HEK293 (cell line): Measurements from ENCODE around the gene P2RX7.

Source experiments
- GLI4 ChIP-seq: fragments of 450-650 bp; formaldehyde crosslinking; IDR thresholded peaks from 2 replicates; pipeline ENCODE4 v1.5.1; 2016; ENCODE audit warnings: missing biosample characterization, missing genetic modification characterization
- MZF1 ChIP-seq: fragments of 450-650 bp; formaldehyde crosslinking; IDR thresholded peaks from 2 replicates; pipeline ENCODE4 v1.5.1; 2017; ENCODE audit warnings: missing biosample characterization, missing genetic modification characterization, borderline replicate concordance
- OVOL3 ChIP-seq: fragments of 450-650 bp; formaldehyde crosslinking; IDR thresholded peaks from 2 replicates; pipeline ENCODE4 v1.5.1; 2016; ENCODE audit warnings: missing biosample characterization, missing genetic modification characterization
- RBAK ChIP-seq: fragments of 450-650 bp; formaldehyde crosslinking; IDR thresholded peaks from 2 replicates; pipeline ENCODE4 v1.5.1; 2016; ENCODE audit warnings: missing biosample characterization, missing genetic modification characterization
- REPIN1 ChIP-seq: fragments of 450-650 bp; formaldehyde crosslinking; IDR thresholded peaks from 2 replicates; pipeline ENCODE4 v1.5.1; 2017; ENCODE audit warnings: missing biosample characterization, missing genetic modification characterization, low read depth
- SP2 ChIP-seq: fragments of 450-650 bp; formaldehyde crosslinking; IDR thresholded peaks from 2 replicates; pipeline ENCODE4 v1.5.1; 2016; ENCODE audit warnings: missing biosample characterization, missing genetic modification characterization
- TRIM28 ChIP-seq: IDR thresholded peaks from 2 replicates; pipeline ENCODE4 v1.6.1; 2011; ENCODE audit warnings: low read length, control low read depth, borderline replicate concordance
- YY1 ChIP-seq: fragments of 450-650 bp; formaldehyde crosslinking; IDR thresholded peaks from 2 replicates; pipeline ENCODE4 v1.5.1; 2018; ENCODE audit warnings: missing biosample characterization, missing genetic modification characterization
- ZBTB1 ChIP-seq: fragments of 450-650 bp; formaldehyde crosslinking; IDR thresholded peaks from 2 replicates; pipeline ENCODE4 v1.5.1; 2016; ENCODE audit warnings: missing biosample characterization, missing genetic modification characterization
- ZBTB20 ChIP-seq: fragments of 450-650 bp; formaldehyde crosslinking; IDR thresholded peaks from 2 replicates; pipeline ENCODE4 v1.5.1; 2016; ENCODE audit warnings: missing biosample characterization, missing genetic modification characterization
- ZFP3 ChIP-seq: fragments of 450-650 bp; formaldehyde crosslinking; IDR thresholded peaks from 2 replicates; pipeline ENCODE4 v1.5.1; 2016; ENCODE audit warnings: low read depth, missing biosample characterization, missing genetic modification characterization
- ZNF121 ChIP-seq: fragments of 450-650 bp; formaldehyde crosslinking; IDR thresholded peaks from 2 replicates; pipeline ENCODE4 v1.5.1; 2016; ENCODE audit warnings: missing biosample characterization, missing genetic modification characterization
- ZNF146 ChIP-seq: fragments of 450-650 bp; formaldehyde crosslinking; IDR thresholded peaks from 2 replicates; pipeline ENCODE4 v1.5.1; 2016; ENCODE audit warnings: missing biosample characterization, missing genetic modification characterization
- ZNF19 ChIP-seq: fragments of 450-650 bp; formaldehyde crosslinking; IDR thresholded peaks from 2 replicates; pipeline ENCODE4; 2016; ENCODE audit warnings: missing biosample characterization, missing genetic modification characterization, low read depth
- ZNF202 ChIP-seq: fragments of 450-650 bp; formaldehyde crosslinking; IDR thresholded peaks from 2 replicates; pipeline ENCODE4 v1.5.1; 2016; ENCODE audit warnings: missing biosample characterization, missing genetic modification characterization, borderline replicate concordance
- ZNF211 ChIP-seq: fragments of 450-650 bp; formaldehyde crosslinking; IDR thresholded peaks from 2 replicates; pipeline ENCODE4 v1.5.1; 2016; ENCODE audit warnings: low read depth, missing biosample characterization, missing genetic modification characterization
- ZNF223 ChIP-seq: fragments of 450-650 bp; formaldehyde crosslinking; IDR thresholded peaks from 2 replicates; pipeline ENCODE4 v1.5.1; 2016; ENCODE audit warnings: missing biosample characterization, missing genetic modification characterization
- ZNF302 ChIP-seq: fragments of 450-650 bp; formaldehyde crosslinking; IDR thresholded peaks from 2 replicates; pipeline ENCODE4 v1.5.1; 2016; ENCODE audit warnings: missing biosample characterization, missing genetic modification characterization, low read depth
- ZNF335 ChIP-seq: fragments of 450-650 bp; formaldehyde crosslinking; conservative IDR thresholded peaks from 2 replicates; pipeline ENCODE4 v1.5.1; 2016; ENCODE audit warnings: missing biosample characterization, missing genetic modification characterization
- ZNF426 ChIP-seq: fragments of 450-650 bp; formaldehyde crosslinking; IDR thresholded peaks from 2 replicates; pipeline ENCODE4 v1.5.1; 2017; ENCODE audit warnings: missing biosample characterization, missing genetic modification characterization, mild to moderate bottlenecking, inconsistent platforms, moderate library complexity
- ZNF473 ChIP-seq: fragments of 450-650 bp; formaldehyde crosslinking; IDR thresholded peaks from 2 replicates; pipeline ENCODE4 v1.5.1; 2017; ENCODE audit warnings: missing biosample characterization, missing genetic modification characterization
- ZNF544 ChIP-seq: fragments of 450-650 bp; formaldehyde crosslinking; IDR thresholded peaks from 2 replicates; pipeline ENCODE4 v1.5.0; 2017; ENCODE audit warnings: missing biosample characterization, missing genetic modification characterization
- ZNF621 ChIP-seq: fragments of 450-650 bp; formaldehyde crosslinking; IDR thresholded peaks from 2 replicates; pipeline ENCODE4 v1.5.1; 2017; ENCODE audit warnings: missing biosample characterization, missing genetic modification characterization
- ZNF677 ChIP-seq: fragments of 450-650 bp; IDR thresholded peaks from 2 replicates; pipeline ENCODE4 v1.5.0; 2018; ENCODE audit warnings: missing biosample characterization, mild to moderate bottlenecking, missing genetic modification characterization, moderate library complexity
- ZNF776 ChIP-seq: fragments of 450-650 bp; formaldehyde crosslinking; IDR thresholded peaks from 2 replicates; pipeline ENCODE4 v1.5.0; 2017; ENCODE audit warnings: missing biosample characterization, missing genetic modification characterization, borderline replicate concordance
- ZSCAN16 ChIP-seq: fragments of 450-650 bp; formaldehyde crosslinking; IDR thresholded peaks from 2 replicates; pipeline ENCODE4 v1.5.1; 2016; ENCODE audit warnings: missing biosample characterization, missing genetic modification characterization
- TF ChIP-seq, protein P1 (sequence below): fragments of 450-650 bp; formaldehyde crosslinking; IDR thresholded peaks from 2 replicates; pipeline ENCODE4 v1.5.1; 2017; ENCODE audit warnings: missing biosample characterization, missing genetic modification characterization
- TF ChIP-seq, protein P2 (sequence below): fragments of 450-650 bp; formaldehyde crosslinking; IDR thresholded peaks from 2 replicates; pipeline ENCODE4 v1.5.1; 2017; ENCODE audit warnings: missing biosample characterization, missing genetic modification characterization
- TF ChIP-seq, protein P3 (sequence below): fragments of 450-650 bp; formaldehyde crosslinking; IDR thresholded peaks from 2 replicates; pipeline ENCODE4 v1.5.1; 2016; ENCODE audit warnings: missing biosample characterization, missing genetic modification characterization
- TF ChIP-seq, protein P4 (sequence below): fragments of 450-650 bp; formaldehyde crosslinking; IDR thresholded peaks from 2 replicates; pipeline ENCODE4 v1.5.1; 2017; ENCODE audit warnings: missing biosample characterization, missing genetic modification characterization
- TF ChIP-seq, protein P5 (sequence below): sonication (generic); formaldehyde crosslinking; IDR thresholded peaks from 2 replicates; pipeline ENCODE4 v1.8.1; 2022; ENCODE audit warnings: mild to moderate bottlenecking, moderate library complexity, missing genetic modification reagents

The P2RX7 gene

DNA sequence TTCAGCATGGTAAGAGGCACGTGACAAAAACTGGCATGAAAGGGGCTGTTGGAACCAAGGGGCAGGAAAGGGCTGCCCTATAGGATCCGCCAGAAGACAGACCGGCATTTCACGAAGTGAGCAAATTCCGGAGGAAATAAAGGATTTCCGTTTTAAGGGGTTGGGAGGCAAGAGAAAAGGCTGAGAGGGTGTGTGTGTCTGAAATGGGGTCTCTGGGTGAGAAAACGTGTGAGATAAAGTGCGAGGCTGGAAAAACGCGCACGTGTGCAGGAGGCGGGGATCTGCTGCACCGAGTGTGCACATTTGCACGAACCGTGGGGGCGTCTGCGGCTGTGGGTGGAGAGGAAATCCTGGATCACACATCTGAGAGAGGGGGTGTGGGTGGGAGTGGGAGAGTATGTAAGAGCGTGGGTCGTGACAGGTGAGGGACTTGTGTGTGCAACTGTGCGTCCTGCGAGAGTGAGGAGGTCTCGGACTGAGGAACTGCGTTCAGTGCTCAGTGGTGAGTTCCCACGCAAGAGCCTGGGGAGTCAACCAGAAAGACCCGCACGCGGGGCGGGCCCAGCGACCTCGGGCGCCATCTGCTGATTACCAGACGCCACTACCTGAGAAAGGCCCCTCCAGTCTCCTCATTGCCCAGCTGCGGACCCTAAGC lies 37.0 kb upstream of the P2RX7 start (continued):
- TF ChIP-seq, protein P1, sequence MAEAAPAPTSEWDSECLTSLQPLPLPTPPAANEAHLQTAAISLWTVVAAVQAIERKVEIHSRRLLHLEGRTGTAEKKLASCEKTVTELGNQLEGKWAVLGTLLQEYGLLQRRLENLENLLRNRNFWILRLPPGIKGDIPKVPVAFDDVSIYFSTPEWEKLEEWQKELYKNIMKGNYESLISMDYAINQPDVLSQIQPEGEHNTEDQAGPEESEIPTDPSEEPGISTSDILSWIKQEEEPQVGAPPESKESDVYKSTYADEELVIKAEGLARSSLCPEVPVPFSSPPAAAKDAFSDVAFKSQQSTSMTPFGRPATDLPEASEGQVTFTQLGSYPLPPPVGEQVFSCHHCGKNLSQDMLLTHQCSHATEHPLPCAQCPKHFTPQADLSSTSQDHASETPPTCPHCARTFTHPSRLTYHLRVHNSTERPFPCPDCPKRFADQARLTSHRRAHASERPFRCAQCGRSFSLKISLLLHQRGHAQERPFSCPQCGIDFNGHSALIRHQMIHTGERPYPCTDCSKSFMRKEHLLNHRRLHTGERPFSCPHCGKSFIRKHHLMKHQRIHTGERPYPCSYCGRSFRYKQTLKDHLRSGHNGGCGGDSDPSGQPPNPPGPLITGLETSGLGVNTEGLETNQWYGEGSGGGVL (tag by site-specific recombination): no peak
- TF ChIP-seq ZNF202 (tag by site-specific recombination) (no peak), REPIN1 (tag by site-specific recombination) (no peak; the same call in 1 of the 2 replicates), ZNF121 (no peak), OVOL3 (tag by site-specific recombination) (no peak), ZNF335 (tag by site-specific recombination) (peak; percentile 89), ZBTB20 (tag by site-specific recombination) (peak; percentile 39; the same call in 1 of the 2 replicates), ZNF544 (tag by site-specific recombination) (no peak), SP2 (tag by site-specific recombination) (peak; percentile 30; the same call in 1 of the 2 replicates), ZNF223 (tag by site-specific recombination) (no peak), ZNF473 (tag by site-specific recombination) (no peak), ZFP3 (tag by site-specific recombination) (no peak), RBAK (tag by site-specific recombination) (no peak; the same call in 1 of the 2 replicates), ZNF426 (no peak), TRIM28 (no peak), ZNF19 (tag by site-specific recombination) (no peak), ZNF677 (tag by site-specific recombination) (no peak), ZNF146 (no peak), ZNF302 (no peak), ZBTB1 (no peak), GLI4 (tag by site-specific recombination) (no peak), ZNF621 (tag by site-specific recombination) (no peak), ZNF776 (tag by site-specific recombination) (no peak), ZNF211 (no peak), YY1 (tag by site-specific recombination) (no peak; the same call in 1 of the 2 replicates), ZSCAN16 (tag by site-specific recombination) (no peak), MZF1 (tag by site-specific recombination) (no peak)
- TF ChIP-seq, protein P2, sequence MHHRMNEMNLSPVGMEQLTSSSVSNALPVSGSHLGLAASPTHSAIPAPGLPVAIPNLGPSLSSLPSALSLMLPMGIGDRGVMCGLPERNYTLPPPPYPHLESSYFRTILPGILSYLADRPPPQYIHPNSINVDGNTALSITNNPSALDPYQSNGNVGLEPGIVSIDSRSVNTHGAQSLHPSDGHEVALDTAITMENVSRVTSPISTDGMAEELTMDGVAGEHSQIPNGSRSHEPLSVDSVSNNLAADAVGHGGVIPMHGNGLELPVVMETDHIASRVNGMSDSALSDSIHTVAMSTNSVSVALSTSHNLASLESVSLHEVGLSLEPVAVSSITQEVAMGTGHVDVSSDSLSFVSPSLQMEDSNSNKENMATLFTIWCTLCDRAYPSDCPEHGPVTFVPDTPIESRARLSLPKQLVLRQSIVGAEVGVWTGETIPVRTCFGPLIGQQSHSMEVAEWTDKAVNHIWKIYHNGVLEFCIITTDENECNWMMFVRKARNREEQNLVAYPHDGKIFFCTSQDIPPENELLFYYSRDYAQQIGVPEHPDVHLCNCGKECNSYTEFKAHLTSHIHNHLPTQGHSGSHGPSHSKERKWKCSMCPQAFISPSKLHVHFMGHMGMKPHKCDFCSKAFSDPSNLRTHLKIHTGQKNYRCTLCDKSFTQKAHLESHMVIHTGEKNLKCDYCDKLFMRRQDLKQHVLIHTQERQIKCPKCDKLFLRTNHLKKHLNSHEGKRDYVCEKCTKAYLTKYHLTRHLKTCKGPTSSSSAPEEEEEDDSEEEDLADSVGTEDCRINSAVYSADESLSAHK (tag by site-specific recombination): no peak
- TF ChIP-seq, protein P3, sequence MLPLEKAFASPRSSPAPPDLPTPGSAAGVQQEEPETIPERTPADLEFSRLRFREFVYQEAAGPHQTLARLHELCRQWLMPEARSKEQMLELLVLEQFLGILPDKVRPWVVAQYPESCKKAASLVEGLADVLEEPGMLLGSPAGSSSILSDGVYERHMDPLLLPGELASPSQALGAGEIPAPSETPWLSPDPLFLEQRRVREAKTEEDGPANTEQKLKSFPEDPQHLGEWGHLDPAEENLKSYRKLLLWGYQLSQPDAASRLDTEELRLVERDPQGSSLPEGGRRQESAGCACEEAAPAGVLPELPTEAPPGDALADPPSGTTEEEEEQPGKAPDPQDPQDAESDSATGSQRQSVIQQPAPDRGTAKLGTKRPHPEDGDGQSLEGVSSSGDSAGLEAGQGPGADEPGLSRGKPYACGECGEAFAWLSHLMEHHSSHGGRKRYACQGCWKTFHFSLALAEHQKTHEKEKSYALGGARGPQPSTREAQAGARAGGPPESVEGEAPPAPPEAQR (tag by site-specific recombination): no peak
- TF ChIP-seq, protein P4, sequence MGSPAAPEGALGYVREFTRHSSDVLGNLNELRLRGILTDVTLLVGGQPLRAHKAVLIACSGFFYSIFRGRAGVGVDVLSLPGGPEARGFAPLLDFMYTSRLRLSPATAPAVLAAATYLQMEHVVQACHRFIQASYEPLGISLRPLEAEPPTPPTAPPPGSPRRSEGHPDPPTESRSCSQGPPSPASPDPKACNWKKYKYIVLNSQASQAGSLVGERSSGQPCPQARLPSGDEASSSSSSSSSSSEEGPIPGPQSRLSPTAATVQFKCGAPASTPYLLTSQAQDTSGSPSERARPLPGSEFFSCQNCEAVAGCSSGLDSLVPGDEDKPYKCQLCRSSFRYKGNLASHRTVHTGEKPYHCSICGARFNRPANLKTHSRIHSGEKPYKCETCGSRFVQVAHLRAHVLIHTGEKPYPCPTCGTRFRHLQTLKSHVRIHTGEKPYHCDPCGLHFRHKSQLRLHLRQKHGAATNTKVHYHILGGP (tag by site-specific recombination): no peak
- TF ChIP-seq, protein P5, sequence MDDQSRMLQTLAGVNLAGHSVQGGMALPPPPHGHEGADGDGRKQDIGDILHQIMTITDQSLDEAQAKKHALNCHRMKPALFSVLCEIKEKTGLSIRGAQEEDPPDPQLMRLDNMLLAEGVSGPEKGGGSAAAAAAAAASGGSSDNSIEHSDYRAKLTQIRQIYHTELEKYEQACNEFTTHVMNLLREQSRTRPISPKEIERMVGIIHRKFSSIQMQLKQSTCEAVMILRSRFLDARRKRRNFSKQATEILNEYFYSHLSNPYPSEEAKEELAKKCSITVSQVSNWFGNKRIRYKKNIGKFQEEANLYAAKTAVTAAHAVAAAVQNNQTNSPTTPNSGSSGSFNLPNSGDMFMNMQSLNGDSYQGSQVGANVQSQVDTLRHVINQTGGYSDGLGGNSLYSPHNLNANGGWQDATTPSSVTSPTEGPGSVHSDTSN (CRISPR knock-in tag): no peak
